HG03521 (cell line): ENCODE measurements around the gene METTL9.
"Not testable (repeated sequence)": the region's sequence is repeated elsewhere in the genome, so short reads cannot be mapped to it uniquely, and the experiment has no call there.

Source experiments
- ATAC-seq: cut with Tn5 transposase; IDR thresholded peaks from one replicate; pipeline ENCODE4 v1.9.1; 2021; ENCODE audit warnings: mild to moderate bottlenecking, moderate library complexity; ENCODE audit not compliant: unreplicated experiment

METTL9 gene

DNA sequence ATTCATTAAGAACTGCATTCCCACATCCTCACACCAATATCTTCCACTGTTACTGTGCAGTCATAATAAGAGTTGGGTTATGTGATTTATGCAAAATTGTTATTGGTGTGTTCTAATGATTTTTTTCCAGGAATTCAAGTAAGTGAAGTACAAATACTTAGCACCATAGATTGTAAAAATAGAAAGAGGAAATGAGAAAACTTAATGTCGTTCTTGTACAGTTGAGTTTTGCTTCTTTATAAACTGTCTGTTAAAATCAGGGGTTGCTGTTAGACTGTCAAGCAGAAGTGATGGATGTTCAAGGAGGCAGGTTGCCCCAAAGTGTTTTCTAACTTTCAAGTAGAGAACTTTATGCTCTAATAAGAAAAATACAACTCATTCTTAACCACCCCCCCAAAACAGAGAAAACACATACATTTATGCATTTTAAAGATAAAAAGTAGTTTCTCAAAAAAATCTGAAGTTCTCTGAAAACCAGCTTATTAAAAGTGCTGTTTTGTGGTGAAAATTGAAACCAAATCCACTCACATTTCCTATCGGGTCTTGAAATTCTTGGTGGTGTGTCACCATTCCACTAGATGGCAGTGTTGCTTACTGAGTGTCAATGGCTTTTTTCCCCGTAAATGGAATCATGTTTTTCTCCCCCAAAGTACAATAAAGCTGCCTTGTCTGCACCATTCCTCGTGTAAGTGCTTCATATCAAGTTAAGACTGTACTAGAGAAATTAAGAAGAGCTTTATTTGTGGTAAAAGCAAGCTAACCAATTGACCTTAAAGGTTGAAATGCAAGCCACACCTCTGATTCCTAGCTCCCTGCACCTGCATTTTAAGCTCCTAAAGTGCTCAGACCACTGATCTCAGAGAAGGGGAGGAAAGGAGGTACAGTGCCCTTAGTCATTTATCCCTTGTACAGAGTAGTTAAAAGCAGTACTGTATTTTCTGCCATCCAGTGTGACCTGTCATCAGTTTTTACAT, 57.7 kb downstream of the METTL9 start:
- no peak for ATAC-seq

DNA sequence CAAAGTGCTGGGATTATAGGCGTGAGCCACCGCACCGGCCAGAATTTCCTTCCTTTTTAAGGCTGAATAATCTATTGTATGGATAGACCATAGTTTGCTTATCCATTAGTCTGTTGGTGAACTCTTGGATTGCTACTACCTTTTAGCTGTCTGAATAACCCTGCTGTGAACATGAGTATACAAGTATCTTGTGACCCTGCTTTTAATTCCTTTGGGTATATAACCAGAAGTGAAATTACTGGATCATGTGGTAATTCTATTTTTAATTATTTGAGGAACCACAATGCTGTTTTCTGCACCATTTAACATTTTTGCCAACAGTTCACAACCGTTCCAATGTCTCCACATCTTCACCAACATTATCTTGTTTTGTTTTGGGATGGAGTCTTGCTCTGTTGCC, 59.7 kb downstream of the METTL9 start:
- no peak for ATAC-seq

DNA sequence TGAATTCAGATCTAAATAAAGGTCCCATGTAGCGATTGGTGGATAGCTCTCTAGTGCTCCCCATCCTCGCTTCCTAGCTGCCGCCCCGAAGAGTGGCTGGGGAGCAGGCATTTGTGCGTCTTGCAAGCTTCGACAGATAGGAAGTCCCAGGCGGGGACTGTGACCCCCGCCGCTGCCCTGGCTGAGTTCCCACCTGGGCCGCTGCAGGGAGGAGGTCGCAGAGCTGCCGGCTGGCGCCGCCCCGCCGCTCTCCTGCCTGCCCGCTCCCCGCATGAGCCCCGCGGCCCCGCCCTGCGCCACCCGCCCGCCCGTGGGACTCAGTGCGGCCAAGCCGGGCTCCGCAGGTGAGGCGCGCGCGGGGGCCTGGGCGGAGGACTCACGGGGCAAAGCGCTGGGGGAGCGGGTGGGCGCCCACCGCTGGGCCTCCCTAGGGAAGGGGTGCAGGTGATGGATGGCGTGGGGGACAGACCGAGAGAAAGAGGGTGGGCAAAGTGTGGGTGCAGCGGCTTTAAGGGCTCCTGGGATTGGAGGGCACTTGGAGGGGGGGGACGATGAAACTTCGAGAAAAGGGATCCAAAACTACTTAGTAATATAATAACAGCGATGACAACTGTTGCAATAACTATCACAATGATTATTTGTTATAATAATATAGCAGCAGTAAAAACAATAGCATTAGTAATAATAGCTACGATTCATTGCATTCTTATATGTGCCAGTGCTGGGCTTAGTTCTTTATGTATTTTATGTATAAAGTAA, 64.7 kb downstream of the METTL9 start, which contains the start of gene OTOA:
Gene OTOA, plus strand, starts transcription at position 80 of the 759 bp plus-strand sequence. CDS start 14,547 bp downstream, outside the sequence.
- no peak for ATAC-seq

DNA sequence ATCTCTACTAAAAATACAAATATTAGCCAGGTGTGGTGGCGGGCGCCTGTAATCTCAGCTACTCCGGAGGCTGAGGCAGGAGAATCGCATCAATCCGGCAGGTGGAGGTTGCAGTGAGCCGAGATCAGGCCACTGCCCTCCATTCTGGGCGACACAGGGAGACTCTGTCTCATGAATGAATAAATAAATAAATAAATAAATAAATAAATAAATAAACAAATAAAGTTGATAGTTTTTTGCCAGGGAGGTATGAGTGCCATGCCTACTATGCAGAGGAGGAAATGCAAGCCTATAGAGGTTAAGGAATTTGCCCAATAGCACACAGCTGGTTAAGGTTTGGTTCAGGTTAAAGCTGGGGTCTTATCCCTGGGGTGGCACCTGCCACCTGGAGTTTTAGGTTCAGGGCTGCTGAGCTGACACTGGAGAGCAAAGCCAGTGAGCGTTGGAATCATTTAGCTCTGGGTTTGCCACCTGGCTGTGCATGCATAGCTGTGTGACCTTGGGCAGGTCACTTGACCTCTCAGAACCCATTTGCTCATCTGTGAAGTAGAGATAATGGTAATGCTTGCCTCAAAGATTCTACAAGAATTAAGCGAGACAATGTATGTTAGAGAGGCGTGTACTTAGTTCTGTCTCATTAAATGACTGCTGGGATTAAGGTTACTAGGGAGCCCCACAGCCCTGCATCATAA, 65.6 kb downstream of the METTL9 start:
- no peak for ATAC-seq

DNA sequence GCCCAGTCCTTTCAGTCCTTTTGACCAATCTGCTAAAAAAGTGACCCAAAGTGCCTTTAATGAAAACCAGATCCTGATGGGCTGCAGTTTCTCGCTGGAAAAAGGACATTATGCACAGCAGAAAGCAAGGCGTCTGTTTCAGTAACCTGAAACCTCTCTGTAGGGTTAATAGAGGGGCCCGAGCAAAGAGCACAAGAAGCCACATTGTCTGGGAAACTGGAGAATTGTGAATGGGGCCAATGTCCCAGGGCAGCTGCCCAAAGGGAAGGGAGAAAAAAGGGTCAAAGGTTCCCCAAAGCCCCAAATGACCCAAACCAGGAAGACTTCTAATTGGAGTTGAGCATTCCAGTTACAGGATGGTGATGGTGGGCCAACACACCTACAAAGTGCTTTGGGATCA, 67.4 kb downstream of the METTL9 start:
- ATAC-seq: no peak

DNA sequence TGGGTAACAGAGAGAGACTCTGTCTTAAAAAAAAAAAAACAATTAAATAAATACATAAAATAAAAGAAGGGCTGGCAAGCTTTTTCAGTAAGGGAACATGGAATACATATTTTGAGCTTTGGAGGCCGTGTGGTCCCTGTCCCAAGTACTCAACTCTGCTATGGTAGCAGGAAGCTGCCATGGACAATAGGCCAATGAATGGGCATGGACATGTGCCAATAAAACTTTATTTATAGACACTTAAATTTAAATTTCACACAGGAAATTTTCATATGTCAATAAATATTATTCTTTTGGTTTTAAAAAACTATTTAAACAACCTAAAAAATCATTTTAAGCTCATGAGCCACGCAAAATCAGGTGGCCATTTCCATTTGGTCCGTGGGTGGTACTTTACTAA, 68.2 kb downstream of the METTL9 start:
- no peak for ATAC-seq

DNA sequence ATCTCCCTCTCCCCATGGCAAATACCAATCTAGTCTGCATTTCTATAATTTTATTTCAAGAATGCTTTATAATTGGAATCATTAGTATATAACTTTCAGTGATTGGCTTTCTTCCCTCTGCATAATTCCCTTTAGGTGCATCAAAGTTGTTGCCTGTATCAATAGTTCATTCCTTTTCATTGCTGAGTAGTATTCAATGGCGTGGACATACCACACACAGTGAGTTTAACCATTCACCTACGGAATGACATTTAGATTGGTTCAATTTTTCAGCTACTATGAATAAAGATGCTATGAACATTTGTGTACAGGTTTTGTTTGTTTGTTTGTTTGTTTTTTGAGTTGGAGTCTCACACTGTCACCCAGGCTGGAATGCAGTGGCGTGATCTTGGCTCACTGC, 74.1 kb downstream of the METTL9 start:
- no peak for ATAC-seq

DNA sequence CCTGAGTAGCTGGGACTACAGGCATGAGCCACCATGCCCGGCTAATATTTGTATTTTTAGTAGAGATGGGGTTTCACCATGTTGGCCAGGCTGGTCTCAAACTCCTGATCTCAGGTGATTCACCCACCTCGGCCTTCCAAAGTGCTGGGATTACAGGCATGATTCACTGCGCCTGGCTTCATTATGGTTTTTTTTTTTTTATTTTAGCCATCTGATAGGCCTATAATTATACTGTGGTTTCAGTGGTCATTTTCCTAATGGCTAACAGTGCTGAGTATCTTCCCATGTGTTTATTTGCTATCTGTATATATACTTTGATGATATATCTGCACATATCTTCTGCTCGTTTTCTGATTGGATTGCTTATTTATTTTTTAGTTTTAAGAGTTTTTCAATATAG, 75.1 kb downstream of the METTL9 start:
- not testable (repeated sequence) for ATAC-seq

DNA sequence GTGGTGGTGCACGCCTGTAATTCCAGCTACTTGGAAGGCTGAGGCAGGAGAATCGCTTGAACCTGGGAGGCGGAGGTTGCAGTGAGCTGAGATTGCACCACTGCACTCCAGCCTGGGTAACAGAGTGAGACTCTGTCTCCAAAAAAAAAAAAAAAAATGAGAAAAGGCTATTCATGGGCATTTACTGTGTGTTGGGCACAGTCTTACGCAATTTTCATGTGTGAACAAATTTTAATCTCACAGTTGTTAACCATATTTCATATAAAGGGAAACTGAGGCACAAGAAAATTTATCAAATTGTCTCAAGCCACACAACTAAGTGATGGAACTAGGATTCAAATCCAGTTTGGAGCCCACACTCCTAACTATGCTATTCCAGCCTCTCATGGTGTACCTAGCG, 81.3 kb downstream of the METTL9 start:
- ATAC-seq: not testable (repeated sequence)

DNA sequence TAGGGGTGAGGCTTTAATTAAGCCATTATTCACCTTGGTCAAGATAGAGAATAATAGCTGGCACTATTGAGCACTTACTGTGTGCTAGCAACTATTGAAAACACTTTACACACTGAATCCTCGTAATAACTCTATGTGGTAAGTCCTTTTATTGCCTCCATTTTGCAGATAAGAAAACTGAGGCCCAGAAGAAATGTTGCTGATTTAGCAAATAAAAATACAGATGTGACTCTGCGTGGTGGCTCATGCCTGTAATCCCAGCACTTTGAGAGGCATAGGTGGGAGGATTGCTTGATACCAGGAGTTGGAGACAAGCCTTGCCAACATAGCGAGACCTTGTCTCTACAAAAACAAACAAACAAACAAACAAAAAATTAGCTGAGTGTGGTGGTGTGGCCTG, 83.8 kb downstream of the METTL9 start:
- no peak for ATAC-seq

DNA sequence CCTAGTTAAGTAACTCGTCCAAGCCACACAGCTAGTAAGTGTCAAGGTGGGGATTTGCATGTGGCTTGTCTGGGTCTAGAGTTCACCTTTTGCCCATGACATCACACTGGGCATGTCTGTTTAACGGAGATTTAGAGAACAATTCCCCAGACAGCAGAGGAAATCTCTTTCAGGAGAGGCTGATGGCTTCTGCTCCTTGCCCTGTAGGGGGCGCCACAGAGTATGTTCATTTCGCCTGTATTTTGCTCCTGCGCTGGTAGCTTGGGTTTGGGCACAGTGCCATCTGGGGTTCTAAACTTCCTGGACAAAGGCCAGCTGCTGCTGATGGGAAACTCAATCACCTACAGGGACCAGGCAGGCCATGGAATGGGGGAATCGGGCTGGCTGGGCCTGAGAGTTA, 84.8 kb downstream of the METTL9 start:
- no peak for ATAC-seq

DNA sequence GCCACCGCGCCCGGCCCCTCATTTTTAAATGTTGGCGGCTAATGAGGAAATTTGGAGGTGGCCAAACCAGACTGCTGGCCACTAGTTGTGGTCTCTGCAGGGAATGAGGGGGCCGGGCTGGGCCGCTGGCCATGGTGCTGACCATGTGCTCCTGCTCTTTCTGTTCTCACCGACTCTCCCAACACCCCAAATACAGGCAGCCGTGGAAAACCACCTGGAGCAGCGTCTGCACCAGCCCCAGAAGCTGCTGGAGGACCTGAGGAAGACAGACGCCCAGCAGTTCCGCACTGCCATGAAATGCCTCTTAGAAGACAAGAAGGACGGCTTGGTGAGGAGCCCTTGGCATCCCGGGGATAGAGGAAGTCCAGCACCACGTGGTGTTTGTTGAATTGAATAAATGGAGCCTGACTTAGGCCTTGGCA, 85.7 kb downstream of the METTL9 start:
- ATAC-seq: no peak

DNA sequence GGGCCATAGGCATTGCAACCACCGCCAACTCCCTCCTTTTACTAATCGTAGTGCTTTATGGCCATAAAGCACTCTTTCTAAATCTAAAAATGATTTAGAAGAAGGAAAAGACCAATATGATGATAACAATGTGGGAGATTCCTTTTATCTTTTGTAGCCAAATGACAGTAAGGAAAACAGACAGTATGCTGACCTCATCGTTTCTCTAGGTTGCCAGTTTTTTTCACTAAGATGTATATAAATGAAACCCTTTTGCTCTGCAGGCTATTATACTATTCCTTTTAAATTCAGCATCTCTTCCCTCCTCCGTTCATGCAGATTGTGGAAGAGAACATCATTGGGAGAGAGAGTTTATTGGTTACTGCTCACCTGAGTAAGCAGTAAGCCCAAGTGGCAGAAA, 89.7 kb downstream of the METTL9 start:
- ATAC-seq: no peak

DNA sequence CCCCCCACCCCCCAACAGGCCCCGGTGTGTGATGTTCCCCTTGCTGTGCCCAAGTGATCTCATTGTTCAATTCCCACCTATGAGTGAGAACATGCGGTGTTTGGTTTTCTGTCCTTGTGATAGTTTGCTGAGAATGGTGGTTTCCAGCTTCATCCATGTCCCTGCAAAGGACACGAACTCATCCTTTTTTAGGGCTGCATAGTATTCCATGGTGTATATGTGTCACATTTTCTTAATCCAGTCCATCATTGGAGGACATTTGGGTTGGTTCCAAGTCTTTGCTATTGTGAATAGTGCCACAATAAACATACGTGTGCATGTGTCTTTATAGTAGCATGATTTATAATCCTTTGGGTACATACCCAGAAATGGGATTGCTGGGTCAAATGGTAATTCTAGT, 91.6 kb downstream of the METTL9 start:
- not testable (repeated sequence) for ATAC-seq

DNA sequence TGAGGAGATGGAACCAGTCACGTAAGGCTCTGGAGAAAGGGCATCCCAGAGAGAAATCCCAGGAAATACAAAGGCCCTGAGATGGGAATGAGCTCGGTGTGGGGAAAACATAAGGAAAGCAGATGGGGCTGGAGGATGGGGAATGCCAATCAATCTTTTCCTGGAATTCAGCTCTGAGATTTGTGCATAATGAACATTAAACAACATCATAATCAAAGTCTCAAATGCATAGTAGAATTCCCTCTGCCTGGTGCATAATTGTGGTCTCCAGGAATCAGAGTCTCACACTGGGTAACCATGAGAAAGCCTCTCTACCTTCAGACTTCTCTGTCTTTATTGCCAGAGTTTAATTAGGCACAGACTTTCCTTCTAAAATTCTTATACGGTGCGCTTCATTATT, 95.2 kb downstream of the METTL9 start:
- ATAC-seq: no peak

DNA sequence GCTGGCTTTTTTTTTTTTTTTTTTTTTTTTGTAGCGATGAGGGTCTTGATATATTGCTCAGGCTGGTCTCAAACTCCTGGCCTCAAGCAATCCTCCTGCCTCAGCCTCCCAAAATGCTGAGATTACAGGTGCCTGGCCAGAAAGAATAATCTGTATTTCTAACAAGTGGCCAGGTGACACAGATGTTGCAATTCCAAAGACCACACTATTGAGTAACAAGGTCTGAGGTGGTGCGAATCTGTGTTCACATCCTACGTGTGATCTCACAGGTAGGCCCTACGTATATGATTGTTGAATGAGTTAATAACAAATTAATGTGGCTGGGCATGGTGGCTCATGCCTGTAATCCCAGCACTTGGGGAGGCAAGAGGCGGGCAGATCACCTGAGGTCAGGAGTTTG, 97.7 kb downstream of the METTL9 start:
- no peak for ATAC-seq

DNA sequence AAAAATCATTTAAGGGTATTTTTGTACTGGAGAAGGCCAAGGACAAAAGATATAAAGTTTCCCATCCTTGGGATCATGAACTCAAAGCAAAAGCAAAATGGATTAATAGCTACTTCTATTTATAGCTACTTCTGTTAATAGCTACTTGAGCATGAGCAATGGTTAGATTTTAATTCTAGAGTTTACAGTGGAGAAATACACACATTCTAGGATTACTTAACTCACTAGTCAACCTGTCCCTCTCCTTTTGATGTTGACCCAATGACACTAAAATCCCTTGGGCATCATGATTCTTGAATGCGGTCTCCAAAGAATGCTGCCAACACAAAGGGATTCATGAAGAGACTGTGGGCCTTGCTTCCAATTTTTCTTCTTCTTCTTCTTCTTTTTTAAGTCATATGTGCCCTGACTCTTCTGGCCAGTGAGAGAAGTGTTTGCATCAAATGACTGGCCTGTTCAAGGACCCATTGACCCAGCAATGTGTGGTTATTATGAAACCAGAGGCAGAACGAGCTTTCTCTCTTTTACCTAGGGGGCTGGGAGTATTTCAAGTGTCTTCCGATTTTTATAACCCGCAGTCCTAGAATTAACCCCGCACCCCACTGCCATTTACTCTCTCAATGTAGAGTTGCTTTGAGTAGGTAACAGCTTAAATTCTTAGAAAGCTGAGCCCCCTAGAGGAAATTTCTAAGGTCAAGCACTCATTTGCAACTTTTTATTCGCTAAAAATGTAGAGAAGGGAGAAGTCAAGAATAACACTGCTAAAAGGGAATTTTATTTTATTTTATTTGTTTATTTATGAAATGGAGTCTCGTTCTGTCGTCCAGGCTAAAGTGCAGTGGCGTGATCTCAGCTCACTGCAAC, 99.0 kb downstream of the METTL9 start:
- ATAC-seq: no peak

DNA sequence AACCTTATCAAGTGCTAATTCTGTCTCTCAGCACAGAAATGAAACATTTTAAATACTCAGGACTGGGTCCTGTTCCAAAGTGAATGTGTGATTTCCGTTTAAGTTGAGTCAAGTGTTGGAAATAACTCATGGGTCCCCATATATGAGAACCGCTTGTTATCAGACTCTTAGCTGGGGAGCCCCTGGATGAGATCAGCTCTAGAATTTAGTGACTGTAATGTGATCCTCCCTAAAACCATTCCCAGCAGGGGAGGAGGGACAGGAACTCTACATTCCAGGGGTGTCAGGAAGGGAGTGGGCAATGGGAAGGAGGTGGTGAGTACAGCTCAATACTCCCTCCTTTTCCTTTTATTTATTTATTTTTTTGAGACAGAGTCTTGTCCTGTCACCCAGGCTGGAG, 101.9 kb downstream of the METTL9 start:
- ATAC-seq: no peak

DNA sequence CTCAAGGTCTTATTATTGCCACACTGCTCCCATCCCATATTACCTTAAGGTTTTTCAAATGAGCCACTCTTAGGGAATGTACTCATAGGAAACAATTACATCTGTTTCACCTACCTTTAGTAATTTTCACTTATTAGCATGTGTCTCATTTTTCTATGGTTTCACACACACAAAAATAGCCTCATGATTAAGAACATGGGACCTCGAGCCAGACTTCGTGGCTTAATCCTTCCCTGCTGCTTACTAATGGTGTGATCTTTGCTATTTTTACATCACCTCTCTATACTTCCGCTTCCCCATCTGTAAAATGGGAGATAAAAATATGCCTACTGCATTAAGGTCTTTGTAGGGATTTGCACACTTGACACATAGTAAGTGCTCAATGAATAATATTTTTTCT, 102.9 kb downstream of the METTL9 start:
- no peak for ATAC-seq

DNA sequence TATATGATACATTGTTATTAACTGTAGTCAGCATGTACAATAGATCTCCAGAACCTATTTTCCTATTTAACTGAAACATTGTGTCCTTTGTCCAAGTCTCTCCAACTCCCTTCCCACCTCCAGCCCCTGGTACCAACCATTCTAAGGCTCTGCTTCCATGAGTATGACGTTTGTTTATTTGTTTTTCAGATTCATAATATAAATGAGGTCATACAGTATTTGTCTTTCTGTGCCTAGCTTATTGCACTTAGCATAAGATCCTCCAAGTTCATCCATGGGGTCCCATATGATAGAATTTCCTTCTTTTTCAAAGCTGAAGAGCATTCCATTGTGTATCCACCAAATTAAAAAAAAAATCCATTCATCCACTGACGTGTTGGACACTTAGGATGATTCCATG, 103.8 kb downstream of the METTL9 start:
- no peak for ATAC-seq
